IMR-90 (cell line): ENCODE results near the gene RAB8B. TPM values are rescaled to one million over a fixed set of nuclear protein-coding genes. Genes with fewer than 3 reads are reported as not detected.

ENCODE experiments used
- ATAC-seq: fragments of 200-7000 bp; cut with Tn5 transposase; 2 replicates; pipeline ENCODE4 v1.9.1; 2020; ENCODE audit warnings: low read depth, mild to moderate bottlenecking, moderate library complexity
- BruUV-seq: library from RNA; stranded (reverse); fragments of 400-500 nt; replicated peaks from 2 replicates; lab custom pipeline; 2021; lab: Mats Ljungman, UMichigan
- CTCF ChIA-PET: fragments of 300-600 bp; formaldehyde crosslinking; extraction: SDS; loops from one replicate; lab custom pipeline; 2021; ENCODE audit warnings: antibody characterized with exemption; lab: Yijun Ruan, JAX
- POLR2A ChIA-PET: fragments of 300-600 bp; sonication (Branson Sonifier 250); formaldehyde crosslinking; loops from one replicate; lab custom pipeline; 2022; ENCODE audit warnings: antibody characterized with exemption; ENCODE audit not compliant: unreplicated experiment; lab: Charles Lee
- DNase-seq: peaks from one replicate; pipeline ENCODE4 v3.0.0; 2013
- H2AFZ ChIP-seq: replicated peaks from 2 replicates; pipeline ENCODE3; 2013; ENCODE audit warnings: low read length, mild to moderate bottlenecking; ENCODE audit not compliant: poor library complexity
- H2AK5ac ChIP-seq: 2 replicates; pipeline ENCODE4 v1.6.1; 2013; ENCODE audit warnings: low read depth, low read length, inconsistent platforms
- H2AK9ac ChIP-seq: replicated peaks from 2 replicates; pipeline ENCODE3; 2013; ENCODE audit warnings: mild to moderate bottlenecking, low read depth, low read length, moderate library complexity; ENCODE audit not compliant: poor library complexity
- H2BK120ac ChIP-seq: 2 replicates; pipeline ENCODE4 v1.6.1; 2013; ENCODE audit warnings: low read depth, low read length, inconsistent platforms
- H2BK15ac ChIP-seq: 3 replicates; pipeline ENCODE4 v1.6.1; 2013; ENCODE audit warnings: low read depth, low read length, inconsistent platforms
- H2BK20ac ChIP-seq: 2 replicates; pipeline ENCODE4 v1.6.1; 2013; ENCODE audit warnings: low read depth, mild to moderate bottlenecking, inconsistent platforms, low read length, moderate library complexity
- H2BK5ac ChIP-seq: 2 replicates; pipeline ENCODE4 v1.6.1; 2013; ENCODE audit warnings: mild to moderate bottlenecking, low read depth, low read length, inconsistent platforms; ENCODE audit not compliant: poor library complexity, severe bottlenecking
- H3K14ac ChIP-seq: replicated peaks from 2 replicates; pipeline ENCODE4 v1.6.1; 2013; ENCODE audit warnings: low read depth, low read length, inconsistent platforms
- H3K18ac ChIP-seq: 2 replicates; pipeline ENCODE4 v1.6.1; 2013; ENCODE audit warnings: low read depth, low read length, control low read depth
- H3K23ac ChIP-seq: 2 replicates; pipeline ENCODE4 v1.6.1; 2013; ENCODE audit warnings: low read depth, low read length, inconsistent platforms
- H3K27ac ChIP-seq: 2 replicates; pipeline ENCODE4 v1.5.1; 2013; ENCODE audit warnings: mild to moderate bottlenecking, control low read depth, low read length; ENCODE audit not compliant: insufficient read depth
- H3K27me3 ChIP-seq: 2 replicates; pipeline ENCODE4 v1.6.1; 2013; ENCODE audit warnings: low read length; ENCODE audit not compliant: control insufficient read depth, insufficient read depth
- H3K36me3 ChIP-seq: 2 replicates; pipeline ENCODE4 v1.6.1; 2013; ENCODE audit warnings: low read length, mixed read lengths; ENCODE audit not compliant: control insufficient read depth, insufficient read depth
- H3K4ac ChIP-seq: 2 replicates; pipeline ENCODE4 v1.6.1; 2013; ENCODE audit warnings: low read depth, low read length, inconsistent platforms
- H3K4me1 ChIP-seq: 2 replicates; pipeline ENCODE4 v1.6.1; 2013; ENCODE audit warnings: low read length, mixed read lengths; ENCODE audit not compliant: control insufficient read depth, insufficient read depth
- H3K4me2 ChIP-seq: 2 replicates; pipeline ENCODE4 v1.6.1; 2013; ENCODE audit warnings: low read depth, mild to moderate bottlenecking, control low read depth, low read length, moderate library complexity
- H3K4me3 ChIP-seq: 2 replicates; pipeline ENCODE4 v1.5.1; 2013; ENCODE audit warnings: low read depth, mild to moderate bottlenecking, control low read depth, low read length, moderate library complexity; ENCODE audit not compliant: insufficient read depth
- H3K56ac ChIP-seq: 2 replicates; pipeline ENCODE4 v1.6.1; 2013; ENCODE audit warnings: low read length, inconsistent platforms; ENCODE audit not compliant: insufficient read depth; ENCODE audit errors: extremely low read depth
- H3K79me1 ChIP-seq, 2 experiments: 2 replicates each; pipeline ENCODE4 v1.6.1; 2013; ENCODE audit warnings: low read length in 2 of 2, inconsistent platforms in 1 of 2, low read depth in 1 of 2
- H3K9ac ChIP-seq: 2 replicates; pipeline ENCODE4 v1.6.1; 2013; ENCODE audit warnings: low read depth, low read length, control low read depth
- H3K9me1 ChIP-seq: 2 replicates; pipeline ENCODE4 v1.6.1; 2013; ENCODE audit warnings: low read length, inconsistent platforms; ENCODE audit not compliant: insufficient read depth
- H3K9me3 ChIP-seq: 2 replicates; pipeline ENCODE4 v1.6.1; 2013; ENCODE audit warnings: low read length; ENCODE audit not compliant: control insufficient read depth, insufficient read depth
- H4K20me1 ChIP-seq: 2 replicates; pipeline ENCODE4 v1.6.1; 2013; ENCODE audit warnings: low read length, inconsistent platforms; ENCODE audit not compliant: insufficient read depth
- H4K5ac ChIP-seq: 2 replicates; pipeline ENCODE4 v1.6.1; 2013; ENCODE audit warnings: mild to moderate bottlenecking, low read depth, low read length, control low read depth
- H4K8ac ChIP-seq, 2 experiments: 2 replicates each; pipeline ENCODE4 v1.6.1; 2013; ENCODE audit warnings: low read depth in 2 of 2, low read length in 2 of 2, control low read depth in 1 of 2, inconsistent platforms in 1 of 2
- H4K91ac ChIP-seq: 2 replicates; pipeline ENCODE4 v1.6.1; 2013; ENCODE audit warnings: low read depth, low read length, inconsistent platforms; ENCODE audit not compliant: insufficient read depth
- CEBPB ChIP-seq: IDR thresholded peaks from 2 replicates; pipeline ENCODE4 v1.6.1; 2012; ENCODE audit warnings: low read depth, low read length, improper control_type of control experiment
- CHD1 ChIP-seq: IDR thresholded peaks from 2 replicates; pipeline ENCODE4 v1.6.1; 2012; ENCODE audit warnings: low read depth, low read length, improper control_type of control experiment
- FOS ChIP-seq: fragments of 150-350 bp; IDR thresholded peaks from 2 replicates; pipeline ENCODE4 v1.6.1; 2016; ENCODE audit warnings: low read depth, low read length
- NFE2L2 ChIP-seq: fragments of 150-350 bp; IDR thresholded peaks from 2 replicates; pipeline ENCODE4 v1.6.1; 2016; ENCODE audit warnings: low read depth, mild to moderate bottlenecking, low read length
- RAD21 ChIP-seq: IDR thresholded peaks from 2 replicates; pipeline ENCODE4 v1.6.1; 2012; ENCODE audit warnings: low read length, improper control_type of control experiment
- WGBS, 2 experiments: methylation state at CpG; one replicate each; pipeline versions ENCODE4 v1.1.5 to v1.1.7; 2013; ENCODE audit warnings: missing lambda C conversion rate in 2 of 2; ENCODE audit not compliant: insufficient read length in 1 of 2; ENCODE audit errors: extremely low coverage in 2 of 2; 5-methylcytosine and 5-hydroxymethylcytosine counted together
- dilution Hi-C: fragments of 300-500 bp; cut with HindIII; formaldehyde crosslinking; loops from one replicate; pipeline ENCODE4 v1.14.3; 2018; ENCODE audit warnings: low sequenced_read_pairs; ENCODE audit not compliant: unreplicated experiment
- in situ Hi-C: fragments of 300-500 bp; cut with MboI; formaldehyde crosslinking; loops from 3 replicates; pipeline ENCODE4 v1.14.3; 2019; ENCODE audit warnings: low sequenced_read_pairs, inconsistent platforms, mixed read lengths
- intact Hi-C: fragments of 100-400 bp; cut with micrococcal nuclease; formaldehyde crosslinking; loops from 2 replicates; pipeline ENCODE4 v1.10.0; 2022
- polyA plus RNA-seq, 3 experiments: library from polyadenylated mRNA; depleted of rRNA; stranded (reverse); fragments of >200 nt; gene quantifications; 2 replicates each; pipeline ENCODE4 v1.2.3, GENCODE V29; 2012; ENCODE audit warnings: low replicate concordance in 1 of 3
- total RNA-seq: library from RNA; depleted of rRNA; stranded (reverse); fragments of >200 nt; gene quantifications from 2 replicates; pipeline ENCODE4 v1.2.3, GENCODE V29; 2012
- TF ChIP-seq, protein P1 (sequence below): fragments of 150-350 bp; IDR thresholded peaks from 2 replicates; pipeline ENCODE4 v1.6.1; 2017; ENCODE audit warnings: mild to moderate bottlenecking, antibody characterized with exemption, low read length, low read depth

Gene RAB8B
- total and polyA plus RNA-seq, 2 of the 4 experiments (the other 2 are of a cell fraction): 19.4 to 29.4 TPM

DNA sequence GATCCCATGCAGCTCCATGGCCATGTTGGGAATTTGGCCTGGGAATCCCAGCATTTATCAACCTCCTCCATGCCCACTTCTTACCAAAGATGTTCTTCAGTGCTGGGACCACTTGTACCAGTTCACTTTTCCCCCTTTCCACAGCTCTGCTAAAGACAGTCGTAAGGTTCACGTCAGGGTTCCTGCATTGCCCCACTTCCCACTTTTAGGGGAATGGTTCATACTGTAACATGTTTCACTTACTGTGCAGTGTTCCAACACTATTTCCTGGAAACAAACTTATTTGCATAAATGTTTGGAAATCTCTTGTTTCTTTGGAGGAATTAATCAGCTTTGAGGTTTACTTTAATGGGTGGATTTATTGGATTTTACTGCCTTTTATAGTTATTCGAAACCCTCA, 105.0 kb downstream of the RAB8B start:
- Histone ChIP-seq H3K4me1 (peaks cover 2% of the 10 kb centered on the region; the same call in 1 of the 2 replicates), H3K4me3 (no peak overlapping the region), H3K9me1 (peaks cover 13% of the 10 kb centered on the region), H4K20me1 (no peaks in the 10 kb centered on the region), H3K14ac (no peak overlapping the region), H3K27me3 (no peaks in the 10 kb centered on the region), H2AK5ac (no peak overlapping the region), H3K27ac (no peak overlapping the region), H3K79me1 (peaks cover 5 to 24% of the 10 kb centered on the region in 2 experiments; a peak in 2 of 4 replicates), H2BK15ac (no peak overlapping the region; the same call in 2 of the 3 replicates), H3K4ac (no peak overlapping the region), H2BK120ac (no peak overlapping the region), H3K9me3 (no peaks in the 10 kb centered on the region), H2BK20ac (no peak overlapping the region), H3K56ac (no peak overlapping the region), H3K4me2 (no peak overlapping the region), H2BK5ac (no peak overlapping the region), H3K36me3 (peaks cover 13% of the 10 kb centered on the region), H2AFZ (no peak overlapping the region), H4K8ac (no peak overlapping the region), H4K91ac (no peak overlapping the region), H4K5ac (no peak overlapping the region), H3K23ac (no peak overlapping the region), H3K18ac (no peak overlapping the region), H3K9ac (no peak overlapping the region), H2AK9ac (no peak overlapping the region)
- ATAC-seq: no peak
- ChIA-PET POLR2A (no interaction called here), CTCF (no interaction called here)
- WGBS, 2 experiments: no CpG with 5 or more reads among the region's 3 CpGs
- intact Hi-C loops (loop anchor here (10.0 kb wide), 1 partner anchor 780 kb away; no protein-coding TSS in a partner anchor), in situ Hi-C loops (loop anchor here (25.0 kb wide), 1 partner anchor 768 kb away; no protein-coding TSS in a partner anchor), dilution Hi-C loops (no loop called here)
- no peak for DNase-seq
- no TSS peak for BruUV-seq
- no peak for TF ChIP-seq FOS
- no peak for TF ChIP-seq CHD1
- no peak for TF ChIP-seq RAD21
- no peak for TF ChIP-seq NFE2L2
- TF ChIP-seq, protein P1, sequence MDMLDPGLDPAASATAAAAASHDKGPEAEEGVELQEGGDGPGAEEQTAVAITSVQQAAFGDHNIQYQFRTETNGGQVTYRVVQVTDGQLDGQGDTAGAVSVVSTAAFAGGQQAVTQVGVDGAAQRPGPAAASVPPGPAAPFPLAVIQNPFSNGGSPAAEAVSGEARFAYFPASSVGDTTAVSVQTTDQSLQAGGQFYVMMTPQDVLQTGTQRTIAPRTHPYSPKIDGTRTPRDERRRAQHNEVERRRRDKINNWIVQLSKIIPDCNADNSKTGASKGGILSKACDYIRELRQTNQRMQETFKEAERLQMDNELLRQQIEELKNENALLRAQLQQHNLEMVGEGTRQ: no peak
- TF ChIP-seq CEBPB: no peak
